IgD-negative memory B cell (primary cell): ENCODE data around the gene BANP. TPM values are rescaled to one million over a fixed set of nuclear protein-coding genes. Genes with fewer than 3 reads are reported as not detected.
"Not testable (repeated sequence)": the region's sequence is repeated elsewhere in the genome, so short reads cannot be mapped to it uniquely, and the experiment has no call there.

Experiments used
- H3K27ac Mint-ChIP-seq, 3 donors: one replicate each; pipeline ENCODE4 v1.8.0; 2020 to 2022; ENCODE audit warnings: mild to moderate bottlenecking in 3 of 3, mixed read lengths in 3 of 3, moderate library complexity in 1 of 3
- H3K27me3 Mint-ChIP-seq: one replicate; pipeline ENCODE4 v1.8.0; 2021; ENCODE audit warnings: mixed read lengths
- H3K36me3 Mint-ChIP-seq: one replicate; pipeline ENCODE4 v1.8.0; 2020; ENCODE audit warnings: mild to moderate bottlenecking, mixed read lengths
- H3K4me1 Mint-ChIP-seq, 3 donors: one replicate each; pipeline ENCODE4 v1.8.0; 2020 to 2022; ENCODE audit warnings: mixed read lengths in 3 of 3, mild to moderate bottlenecking in 1 of 3
- H3K4me3 Mint-ChIP-seq, 4 donors: one replicate each; pipeline ENCODE4 v1.8.0; 2020 to 2022; ENCODE audit warnings: mild to moderate bottlenecking in 4 of 4, mixed read lengths in 4 of 4, moderate library complexity in 3 of 4
- H3K9me3 Mint-ChIP-seq, 3 donors: one replicate each; pipeline ENCODE4 v1.8.0; 2020 to 2021; ENCODE audit warnings: mixed read lengths in 3 of 3, mild to moderate bottlenecking in 1 of 3
- polyA plus RNA-seq: library from polyadenylated mRNA; unstranded; fragments of 300-500 nt; fragmentation: Illumina TruSeq; gene quantifications from one replicate; pipeline ENCODE4 v1.2.3, GENCODE V29; 2021

Gene BANP
- polyA plus RNA-seq, 1 donor from 2014 or later: 37.3 TPM

GRCh38 chr16:88050952-88051660 is 99.9 kb downstream of the BANP start:
- Mint-ChIP-seq H3K4me3 (no peak overlapping the region), H3K9me3 (peaks cover 0 to 1% (median 0%) of the 10 kb centered on the region in 3 donors), H3K27me3 (no peaks in the 10 kb centered on the region), H3K4me1 (peaks cover 3 to 18% (median 11%) of the 10 kb centered on the region in 3 donors), H3K27ac (no peak overlapping the region), H3K36me3 (peaks cover 10% of the 10 kb centered on the region)

- H3K36me3 Mint-ChIP-seq: peaks cover 8% of the 10 kb centered on the region
- no peaks in the 10 kb centered on the region for H3K27me3 Mint-ChIP-seq
- H3K4me3 Mint-ChIP-seq: no peak overlapping the region
- H3K9me3 Mint-ChIP-seq: no peaks in the 10 kb centered on the region
- H3K27ac Mint-ChIP-seq: no peak overlapping the region
- H3K4me1 Mint-ChIP-seq: peaks cover 0 to 14% (median 5%) of the 10 kb centered on the region in 3 donors
Observed at GRCh38 chr16:88052661-88053060, 101.4 kb downstream of the BANP start.

GRCh38 chr16:88053479-88053878 is 102.2 kb downstream of the BANP start:
- not testable (repeated sequence) for H3K4me1 Mint-ChIP-seq, H3K27me3 Mint-ChIP-seq, H3K27ac Mint-ChIP-seq, H3K36me3 Mint-ChIP-seq, H3K9me3 Mint-ChIP-seq, H3K4me3 Mint-ChIP-seq

DNA sequence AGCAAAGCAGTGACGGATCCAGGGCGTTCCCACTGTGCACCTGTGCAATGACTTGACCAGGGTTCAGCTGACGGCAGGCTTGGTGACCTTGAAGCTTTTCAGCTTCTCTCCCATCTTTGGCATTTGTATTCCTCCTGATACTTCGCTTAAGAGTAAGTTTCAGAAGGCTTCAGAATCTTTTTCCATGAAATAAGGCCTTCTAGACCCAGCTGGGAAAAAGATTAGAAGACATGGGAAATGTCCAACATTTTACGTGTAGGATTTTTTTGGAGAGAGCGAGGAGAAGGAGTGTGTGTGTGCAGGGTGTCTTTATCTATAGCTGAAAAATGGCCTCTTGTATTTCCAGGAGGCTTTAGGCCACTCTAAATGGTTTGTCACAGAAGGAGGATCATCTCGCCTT is 104.1 kb downstream of the BANP start:
- H3K36me3 Mint-ChIP-seq: peaks cover 3% of the 10 kb centered on the region
- H3K4me1 Mint-ChIP-seq: peaks cover 0 to 2% (median 0%) of the 10 kb centered on the region in 3 donors
- no peaks in the 10 kb centered on the region for H3K9me3 Mint-ChIP-seq
- H3K27me3 Mint-ChIP-seq: no peaks in the 10 kb centered on the region
- no peak overlapping the region for H3K27ac Mint-ChIP-seq
- no peak overlapping the region for H3K4me3 Mint-ChIP-seq

DNA sequence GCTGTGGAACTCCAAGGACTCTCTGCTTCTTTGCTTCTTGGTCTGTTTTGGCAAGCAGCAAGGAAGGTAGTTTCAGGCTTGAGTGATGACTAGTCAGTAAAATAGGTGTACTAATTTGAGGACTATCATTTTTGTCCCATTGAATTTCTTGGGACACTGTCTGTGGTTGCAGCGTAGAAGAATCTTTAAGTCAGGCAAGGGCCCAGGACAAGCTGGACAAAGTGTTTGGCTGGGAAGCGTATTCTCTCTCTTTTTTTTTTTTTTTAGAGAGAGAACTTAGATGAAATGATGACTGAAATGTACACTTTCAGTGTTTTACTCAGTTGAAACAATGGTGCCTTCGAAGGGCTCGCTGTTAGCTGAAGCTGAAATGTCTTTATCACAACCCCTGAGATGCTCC is 105.0 kb downstream of the BANP start:
- Mint-ChIP-seq H3K9me3 (no peaks in the 10 kb centered on the region), H3K4me1 (peaks cover 0 to 2% (median 0%) of the 10 kb centered on the region in 3 donors), H3K36me3 (peaks cover 4% of the 10 kb centered on the region), H3K4me3 (no peak overlapping the region), H3K27me3 (no peaks in the 10 kb centered on the region), H3K27ac (no peak overlapping the region)

DNA sequence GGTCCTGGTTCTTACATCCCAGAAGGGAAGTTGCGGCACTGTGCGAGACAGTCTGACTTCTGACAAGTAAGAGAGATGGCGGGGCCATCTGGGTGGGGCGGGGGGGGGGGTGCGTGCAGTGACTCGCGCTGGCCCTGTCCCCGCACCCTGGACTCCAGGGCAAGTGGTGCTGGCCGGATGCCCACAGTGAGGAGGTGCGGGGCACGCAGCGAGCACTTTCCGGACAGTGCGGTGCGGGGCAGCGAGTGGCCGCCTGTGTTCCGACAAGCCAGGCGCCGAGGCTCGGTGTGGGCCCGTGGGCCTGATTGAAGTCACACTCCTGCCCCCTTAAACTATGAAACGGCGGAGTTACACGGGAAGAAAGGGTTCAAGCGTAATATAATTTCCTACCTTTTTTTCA is 106.4 kb downstream of the BANP start:
- no peak overlapping the region for H3K27ac Mint-ChIP-seq
- H3K4me1 Mint-ChIP-seq: peaks cover 0 to 2% (median 0%) of the 10 kb centered on the region in 3 donors
- H3K4me3 Mint-ChIP-seq: no peak overlapping the region
- H3K27me3 Mint-ChIP-seq: no peaks in the 10 kb centered on the region
- H3K36me3 Mint-ChIP-seq: peaks cover 4% of the 10 kb centered on the region
- no peaks in the 10 kb centered on the region for H3K9me3 Mint-ChIP-seq

GRCh38 chr16:88058136-88058535 is 106.9 kb downstream of the BANP start:
- Mint-ChIP-seq H3K4me1 (peaks cover 0 to 2% (median 0%) of the 10 kb centered on the region in 3 donors), H3K4me3 (no peak overlapping the region), H3K9me3 (no peaks in the 10 kb centered on the region), H3K36me3 (peaks cover 4% of the 10 kb centered on the region), H3K27ac (peak overlapping the region in 1 of 3 donors; percentile 67), H3K27me3 (no peaks in the 10 kb centered on the region)

DNA sequence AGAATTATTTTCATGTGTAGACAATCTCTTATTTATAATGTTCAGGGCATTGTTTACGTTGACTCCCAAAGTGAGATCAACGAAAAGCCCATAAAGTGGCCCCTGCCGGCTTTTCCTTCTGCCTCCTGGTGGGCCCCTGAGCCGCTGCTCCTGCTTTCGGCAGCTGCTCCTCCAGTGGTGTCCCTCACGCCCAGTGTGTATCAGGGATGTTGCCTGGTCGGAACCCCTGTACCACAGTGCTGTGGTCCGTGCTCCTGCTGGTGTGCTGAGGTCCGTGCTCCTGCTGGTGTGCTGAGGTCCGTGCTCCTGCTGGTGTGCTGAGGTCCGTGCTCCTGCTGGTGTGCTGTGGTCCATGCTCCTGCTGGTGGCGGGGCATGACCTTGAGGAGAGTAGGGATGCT is 107.6 kb downstream of the BANP start:
- peaks cover 0 to 2% (median 0%) of the 10 kb centered on the region in 3 donors for H3K4me1 Mint-ChIP-seq
- H3K4me3 Mint-ChIP-seq: no peak overlapping the region
- no peaks in the 10 kb centered on the region for H3K27me3 Mint-ChIP-seq
- peaks cover 6% of the 10 kb centered on the region for H3K36me3 Mint-ChIP-seq
- no peak overlapping the region for H3K27ac Mint-ChIP-seq
- H3K9me3 Mint-ChIP-seq: no peaks in the 10 kb centered on the region

DNA sequence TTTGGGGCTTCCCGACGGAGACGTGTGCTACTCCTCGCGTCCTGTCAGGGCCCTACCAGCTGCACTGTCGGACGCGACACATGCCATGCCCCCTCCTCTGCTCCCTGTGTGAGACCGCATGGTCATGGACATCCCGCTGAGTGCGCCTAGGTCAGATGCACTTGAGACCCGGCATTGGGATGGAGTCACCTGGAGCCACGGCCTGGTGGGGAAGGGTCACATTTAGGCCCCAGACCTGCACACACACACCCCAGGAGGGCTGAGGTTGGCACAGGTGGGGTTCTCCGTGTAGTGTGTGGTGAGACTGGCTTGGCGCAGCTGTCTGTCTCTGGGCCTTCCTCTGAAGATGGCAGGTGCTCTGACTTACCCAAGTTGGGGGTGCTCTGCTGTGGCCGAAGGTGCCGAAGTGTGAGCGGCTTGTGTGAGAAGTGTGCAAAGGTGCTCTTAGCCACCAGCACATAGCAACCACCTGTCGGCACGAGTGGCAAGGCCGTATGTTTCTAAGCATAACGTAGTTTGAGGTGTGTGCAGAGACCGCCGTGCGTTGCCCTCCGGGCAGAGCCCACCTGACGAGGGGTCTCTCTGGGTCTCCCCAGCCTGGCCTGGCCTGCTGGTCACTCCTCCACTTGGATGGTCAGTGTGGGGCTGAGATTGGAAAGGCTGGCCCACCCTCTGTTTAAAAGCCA is 108.6 kb downstream of the BANP start:
- Mint-ChIP-seq H3K36me3 (peaks cover 6% of the 10 kb centered on the region), H3K9me3 (no peaks in the 10 kb centered on the region), H3K4me3 (no peak overlapping the region), H3K27ac (no peak overlapping the region), H3K4me1 (peaks cover 0 to 2% (median 0%) of the 10 kb centered on the region in 3 donors), H3K27me3 (no peaks in the 10 kb centered on the region)

GRCh38 chr16:88060524-88061219 is 109.4 kb downstream of the BANP start:
- peaks cover 4% of the 10 kb centered on the region for H3K36me3 Mint-ChIP-seq
- H3K27me3 Mint-ChIP-seq: no peaks in the 10 kb centered on the region
- no peak overlapping the region for H3K4me3 Mint-ChIP-seq
- no peak overlapping the region for H3K27ac Mint-ChIP-seq
- no peaks in the 10 kb centered on the region for H3K4me1 Mint-ChIP-seq
- no peaks in the 10 kb centered on the region for H3K9me3 Mint-ChIP-seq

DNA sequence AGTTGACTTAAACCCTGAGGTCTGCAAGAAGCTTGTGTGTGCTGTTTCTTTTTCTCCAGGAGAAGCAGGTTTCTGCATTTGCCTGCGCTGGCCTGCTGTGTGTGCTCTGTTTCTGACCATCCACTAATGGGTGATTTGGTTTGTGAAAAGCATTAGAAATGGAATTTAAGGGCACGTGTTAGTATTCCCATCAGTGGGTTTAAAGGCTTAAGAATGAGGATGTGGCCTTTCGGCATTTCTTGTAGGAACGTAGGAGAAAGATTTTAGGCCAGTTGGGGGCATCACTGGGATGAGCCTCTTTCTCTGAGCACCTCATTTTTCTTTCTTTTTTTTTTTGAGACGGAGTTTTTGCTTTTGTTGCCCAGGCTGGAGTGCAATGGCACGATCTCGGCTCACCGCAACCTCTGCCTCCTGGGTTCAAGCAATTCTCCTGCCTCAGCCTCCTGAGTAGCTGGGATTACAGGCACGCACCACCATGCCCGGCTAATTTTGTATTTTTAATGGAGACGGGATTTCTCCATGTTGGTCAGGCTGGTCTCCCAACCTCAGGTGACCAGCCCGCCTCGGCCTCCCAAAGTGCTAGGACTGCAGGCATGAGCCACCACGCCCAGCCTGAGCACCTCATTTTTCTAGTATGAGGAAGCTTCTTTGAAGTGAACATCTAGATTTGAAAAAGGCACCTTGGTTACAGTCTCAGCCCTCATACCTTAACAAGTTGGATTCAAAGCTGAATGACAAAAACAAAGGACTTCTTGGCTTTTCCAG is 110.3 kb downstream of the BANP start:
- H3K36me3 Mint-ChIP-seq: peaks cover 4% of the 10 kb centered on the region
- no peaks in the 10 kb centered on the region for H3K27me3 Mint-ChIP-seq
- no peaks in the 10 kb centered on the region for H3K9me3 Mint-ChIP-seq
- peaks cover 0 to under 1% (median 0%) of the 10 kb centered on the region in 3 donors for H3K4me1 Mint-ChIP-seq
- peak overlapping the region in 2 of 3 donors; percentile 21 to 50 for H3K27ac Mint-ChIP-seq
- H3K4me3 Mint-ChIP-seq: peak overlapping the region in 1 of 4 donors; percentile 28

GRCh38 chr16:88062341-88063210 is 111.3 kb downstream of the BANP start:
- Mint-ChIP-seq H3K27ac (peak overlapping the region in 2 of 3 donors; percentile 21 to 50), H3K4me1 (peaks cover 0 to 3% (median under 1%) of the 10 kb centered on the region in 3 donors), H3K36me3 (peaks cover 4% of the 10 kb centered on the region), H3K9me3 (no peaks in the 10 kb centered on the region), H3K4me3 (no peak overlapping the region), H3K27me3 (no peaks in the 10 kb centered on the region)

- no peaks in the 10 kb centered on the region for H3K27me3 Mint-ChIP-seq
- H3K27ac Mint-ChIP-seq: peak overlapping the region in 1 of 3 donors; percentile 25
- no peaks in the 10 kb centered on the region for H3K9me3 Mint-ChIP-seq
- no peak overlapping the region for H3K4me3 Mint-ChIP-seq
- H3K36me3 Mint-ChIP-seq: peaks cover 4% of the 10 kb centered on the region
- H3K4me1 Mint-ChIP-seq: peaks cover 2 to 3% (median 3%) of the 10 kb centered on the region in 3 donors
Observed at GRCh38 chr16:88063211-88063773, 112.1 kb downstream of the BANP start.
